Sigmoid colon (tissue), 4 donors: Measurements from ENCODE around the gene RRP36.

Experiments used
- CTCF ChIP-seq, 4 experiments: fragments of 450-650 bp in 3 of 4; fragments of 200-600 bp in 1 of 4; IDR thresholded peaks; one replicate each; pipeline ENCODE4 v1.5.1; 2016 to 2019; ENCODE audit warnings: antibody characterized with exemption in 4 of 4, mild to moderate bottlenecking in 3 of 4, moderate library complexity in 2 of 4
- POLR2A ChIP-seq, 2 donors: fragments of 450-650 bp; IDR thresholded peaks; one replicate each; pipeline ENCODE4 v1.6.1; 2016; ENCODE audit warnings: antibody characterized with exemption in 2 of 2, mild to moderate bottlenecking in 2 of 2, moderate library complexity in 2 of 2
- POLR2AphosphoS5 ChIP-seq, 4 donors: sonication (generic); formaldehyde crosslinking; IDR thresholded peaks; one replicate each; pipeline ENCODE4 v1.6.1; 2017; ENCODE audit warnings: antibody characterized with exemption in 4 of 4

- TF ChIP-seq POLR2AphosphoS5 (IDR thresholded peaks at IDR 0.05) = peak; percentile 65 to 92 (median 72)
- no peak for TF ChIP-seq CTCF (IDR thresholded peaks at IDR 0.05)
- peak; percentile 43 to 66 for TF ChIP-seq POLR2A (IDR thresholded peaks at IDR 0.05)
Observed at GRCh38 chr6:42978839-42979522, 42.4 kb upstream of the RRP36 start, which contains the start of gene PEX6.
